DMS79 treated with DMSO at 0.1 percent for 48 hours (cell line): ENCODE results near the gene GRIK4.

Source experiments
- DNase-seq: peaks from one replicate; lab custom pipeline; 2025; lab: John Stamatoyannopoulos, UW

GRIK4 gene

DNA sequence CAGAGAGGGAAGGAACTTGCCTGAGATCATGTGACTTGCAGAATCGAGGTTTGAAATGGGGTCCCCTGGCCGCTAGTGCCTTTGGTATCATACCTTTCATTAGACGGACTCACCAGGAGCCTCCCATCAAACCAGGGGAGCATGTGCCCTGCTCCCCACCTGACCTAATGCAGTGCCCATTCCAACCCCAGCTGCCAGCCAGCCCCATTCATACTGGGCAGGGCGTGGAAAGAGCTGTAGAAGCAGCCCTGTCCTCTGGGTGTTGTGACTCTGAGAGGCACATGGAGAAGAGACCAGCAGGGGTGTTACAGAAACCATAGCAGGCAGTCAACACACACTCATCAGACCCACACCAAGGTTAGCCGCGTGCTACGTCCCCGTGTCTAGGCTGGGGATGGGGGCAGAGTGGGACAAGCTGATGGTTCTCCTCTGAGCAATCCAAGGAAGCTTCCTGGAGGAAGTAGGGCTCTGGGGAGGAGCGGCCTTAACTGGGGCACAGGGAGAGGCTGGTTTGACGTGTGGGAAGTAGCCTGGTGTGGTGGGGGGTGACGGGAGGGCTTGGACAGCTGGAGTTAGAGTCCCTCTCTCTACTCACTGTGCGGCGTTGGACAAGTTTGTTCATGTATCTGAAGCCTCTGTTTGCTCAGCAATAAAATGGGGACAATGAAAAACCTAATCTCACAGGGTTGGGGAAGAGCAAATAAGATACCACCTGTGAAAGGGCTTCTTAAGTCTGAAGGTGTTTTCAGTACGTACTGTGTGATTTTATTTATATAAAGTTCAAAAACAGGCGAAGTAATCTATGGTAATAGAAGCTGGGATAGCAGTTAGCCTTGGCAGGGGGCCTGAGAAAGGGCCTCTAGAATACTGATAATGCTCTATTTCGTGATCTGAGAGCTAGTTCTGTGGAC is 14.0 kb downstream of the GRIK4 start:
- DNase-seq: no peak

DNA sequence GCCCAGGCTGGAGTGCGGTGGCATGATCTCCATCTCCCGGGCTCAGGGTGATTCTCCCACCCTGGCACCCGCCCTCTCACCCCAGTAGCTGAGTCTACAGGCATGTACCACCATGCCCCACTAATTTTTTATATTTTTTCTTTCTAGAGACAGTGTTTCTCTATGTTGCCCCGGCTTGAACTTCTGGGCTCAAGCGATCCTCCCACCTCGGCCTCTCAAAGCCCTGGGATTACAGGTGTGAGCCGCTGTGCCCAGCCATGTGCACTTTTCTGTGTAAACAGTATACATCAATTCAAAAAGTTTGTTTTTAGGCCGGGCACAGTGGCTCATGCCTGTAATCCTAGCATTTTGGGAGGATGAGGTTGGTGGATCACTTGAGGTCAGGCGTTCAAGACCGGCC is 14.7 kb downstream of the GRIK4 start:
- DNase-seq: no peak

DNA sequence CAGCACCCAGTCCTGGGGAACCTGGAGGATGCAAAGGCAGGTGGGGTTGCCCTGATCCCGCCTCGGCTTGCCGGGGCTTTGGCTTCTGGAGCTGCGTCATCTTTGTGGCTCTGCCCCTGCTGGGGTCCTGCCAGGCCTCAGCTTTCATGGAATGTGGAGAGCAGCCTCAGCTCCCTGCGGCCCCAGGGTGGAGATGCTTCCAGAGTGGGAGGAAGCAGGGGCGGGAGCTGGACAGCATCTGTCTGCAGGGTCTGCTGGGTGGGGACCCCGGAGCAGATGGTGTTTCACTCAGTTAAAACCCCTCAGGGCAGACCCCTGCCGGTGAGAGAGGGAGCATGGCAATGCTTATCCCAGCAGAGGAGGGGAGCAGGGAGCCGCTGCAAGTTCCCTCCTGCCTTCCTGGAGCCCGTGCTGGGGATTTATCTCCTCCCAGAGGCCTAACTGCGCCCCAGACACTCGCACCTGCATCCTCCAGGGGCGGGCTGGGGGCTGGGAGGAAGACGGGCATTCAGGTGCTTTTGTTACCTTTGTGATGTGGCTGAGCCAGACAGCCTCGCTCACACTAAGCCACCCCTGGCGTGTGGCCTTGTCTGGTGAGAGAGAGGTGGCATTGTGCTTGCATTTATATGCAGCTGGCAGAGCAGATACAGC is 15.7 kb downstream of the GRIK4 start:
- no peak for DNase-seq

DNA sequence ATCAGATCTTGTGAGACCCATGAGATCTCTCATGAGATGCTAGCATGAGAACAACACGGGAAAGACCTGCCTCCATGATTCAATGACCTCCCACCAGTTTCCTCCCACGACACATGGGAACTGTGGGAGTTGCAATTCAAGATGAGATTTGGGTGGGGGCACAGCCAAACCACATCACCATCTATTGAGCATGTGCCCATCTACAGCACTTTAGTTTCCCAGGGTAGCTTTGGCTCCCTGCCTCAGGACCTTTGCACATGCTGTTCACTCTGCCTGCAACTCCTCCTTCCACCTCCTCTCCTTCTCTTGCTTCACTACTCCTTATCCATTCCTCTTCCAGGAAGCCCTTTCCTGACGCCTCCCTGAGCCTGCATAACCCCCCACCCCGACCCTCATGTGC is 17.2 kb downstream of the GRIK4 start:
- DNase-seq: no peak

DNA sequence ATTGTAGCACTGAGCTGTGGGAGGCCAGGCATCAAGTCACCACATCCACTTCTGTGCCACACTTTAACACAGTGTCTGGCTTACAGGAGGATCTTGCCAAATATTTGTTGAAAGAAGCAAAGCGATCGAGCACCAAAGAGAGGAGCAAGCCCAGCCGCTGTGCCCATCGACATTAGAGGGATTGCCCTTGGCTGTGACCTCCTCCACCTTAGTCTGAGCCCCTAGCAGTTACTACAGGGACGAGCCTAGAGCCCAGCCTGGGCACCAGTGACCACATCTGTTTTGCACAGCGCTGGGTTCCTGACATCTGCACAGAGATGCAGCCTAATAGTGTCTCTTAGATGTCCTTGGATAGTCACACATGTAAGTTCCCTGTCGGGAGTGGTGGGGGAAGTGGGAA is 17.7 kb downstream of the GRIK4 start:
- no peak for DNase-seq

DNA sequence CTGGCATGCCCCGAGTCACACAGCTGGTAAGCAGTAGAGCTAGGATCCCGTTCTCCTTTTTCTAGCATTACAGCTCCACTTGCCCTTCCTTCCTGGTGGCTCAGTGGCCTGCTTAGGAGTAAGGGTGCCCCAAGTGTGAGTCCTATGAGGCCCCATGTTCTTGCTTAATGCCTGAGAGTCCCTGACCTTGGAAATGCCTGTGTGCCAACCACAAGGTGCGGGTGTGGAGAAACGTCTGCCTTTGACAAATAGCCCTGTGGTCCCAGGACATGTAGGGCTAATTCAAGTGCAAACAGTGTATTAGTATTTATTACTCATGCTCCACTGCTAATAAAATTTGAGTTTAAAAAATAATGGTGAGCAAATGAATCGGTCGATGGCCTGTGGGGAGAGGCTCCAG is 18.4 kb downstream of the GRIK4 start:
- no peak for DNase-seq

DNA sequence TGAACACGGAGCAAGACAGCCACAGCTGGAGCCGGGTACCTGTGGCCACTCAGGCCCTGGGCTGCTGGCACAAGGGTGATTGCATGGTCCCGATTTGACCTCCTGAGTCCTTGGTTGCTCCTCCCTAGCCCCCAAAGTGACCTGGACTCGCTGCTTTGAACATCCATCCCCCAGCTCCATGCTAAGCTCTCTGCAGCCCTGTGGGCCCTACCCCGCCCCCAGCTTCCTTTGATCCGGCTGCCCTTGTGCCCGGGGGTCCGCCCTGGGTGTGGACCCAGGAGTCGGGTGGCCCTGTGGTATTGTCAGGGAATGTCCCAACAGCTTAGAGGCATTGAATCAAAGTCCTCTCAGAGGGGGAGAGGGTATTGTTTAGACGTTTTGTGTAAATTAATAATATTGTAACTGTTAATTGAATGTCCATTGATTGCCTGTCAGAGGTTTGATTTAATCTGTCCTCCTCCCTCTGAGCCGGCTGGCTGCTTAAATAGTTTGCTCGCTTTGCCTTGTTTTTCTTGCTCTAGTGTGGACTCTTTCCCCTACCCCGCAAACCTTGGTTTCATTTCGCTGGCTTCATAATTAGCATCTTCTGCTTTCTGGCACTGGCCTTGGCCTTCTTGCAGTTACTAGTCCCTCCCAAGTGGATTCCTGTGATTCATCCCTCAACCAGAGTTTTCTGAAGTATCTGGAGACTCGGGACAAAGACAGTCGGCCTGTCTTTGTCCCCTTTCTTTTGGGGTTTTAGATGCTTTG is 20.7 kb downstream of the GRIK4 start:
- DNase-seq: no peak

DNA sequence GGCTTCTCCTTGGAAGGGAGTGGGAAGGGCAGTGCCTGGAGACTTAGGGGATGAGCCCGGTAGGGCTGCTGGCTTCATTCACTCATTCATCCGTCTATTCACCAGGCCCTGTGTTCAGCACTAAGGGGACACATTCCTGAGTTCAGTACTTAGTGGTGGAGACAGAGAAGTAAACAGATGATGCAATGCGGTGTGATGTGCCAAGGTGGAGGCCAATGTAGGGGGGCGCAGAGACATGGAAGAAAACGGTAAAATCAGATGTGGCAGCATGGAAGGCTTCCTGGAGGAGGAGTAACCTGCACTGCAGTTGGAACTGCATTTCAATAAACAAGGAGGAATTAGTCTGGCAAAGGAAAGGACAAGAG is 21.3 kb downstream of the GRIK4 start:
- no peak for DNase-seq

DNA sequence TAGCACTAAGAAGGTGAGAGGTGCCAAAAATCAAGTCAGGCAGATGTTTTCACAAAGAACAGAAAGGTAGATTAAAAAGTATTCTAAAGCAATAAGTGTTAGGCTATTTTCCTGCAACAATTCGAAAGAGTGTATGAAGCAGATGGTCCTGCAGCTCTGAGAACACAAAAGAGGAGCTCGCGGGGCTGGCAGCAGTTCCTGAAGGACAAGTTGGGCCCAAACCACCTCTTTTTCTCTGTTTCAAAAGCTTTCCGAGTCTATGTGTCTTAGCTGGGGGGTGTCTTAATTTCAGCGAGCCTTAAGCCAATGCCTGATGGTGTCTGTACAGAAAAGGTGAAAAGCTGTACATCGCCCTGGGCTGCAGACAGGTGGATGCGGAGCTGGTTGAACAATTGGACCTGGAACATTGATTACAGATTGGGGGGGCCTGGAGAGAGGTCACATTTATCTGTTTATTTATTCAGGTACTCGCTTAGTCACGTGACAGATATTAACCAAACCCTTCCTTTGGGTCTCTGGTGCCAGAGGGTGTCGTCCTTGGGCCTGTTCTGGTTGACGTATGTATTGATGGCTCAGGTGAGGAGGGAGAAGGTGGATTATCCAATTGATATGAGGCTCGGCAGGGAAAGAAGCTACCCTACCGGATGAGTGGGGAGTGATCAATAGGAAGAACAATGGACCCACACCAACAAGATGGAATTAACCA is 24.7 kb downstream of the GRIK4 start:
- no peak for DNase-seq

DNA sequence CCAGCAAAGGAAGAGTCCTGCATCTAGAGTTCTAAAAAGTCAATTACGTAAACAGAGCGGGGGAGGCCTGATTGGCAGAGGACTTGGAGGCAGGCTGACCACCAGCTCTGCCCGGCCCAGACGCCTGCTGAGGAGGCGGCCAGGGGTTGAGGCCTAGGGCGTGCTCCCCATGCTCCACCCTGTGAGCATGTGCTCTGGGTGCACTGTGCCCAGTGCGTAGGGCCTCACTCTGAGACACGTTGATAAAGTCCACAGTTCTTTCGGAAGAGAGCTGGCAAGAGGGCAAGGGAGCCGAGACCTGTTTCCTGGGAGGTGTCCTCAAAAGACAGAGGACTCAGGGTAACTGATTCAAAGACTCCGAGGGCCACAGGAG is 25.2 kb downstream of the GRIK4 start:
- no peak for DNase-seq

DNA sequence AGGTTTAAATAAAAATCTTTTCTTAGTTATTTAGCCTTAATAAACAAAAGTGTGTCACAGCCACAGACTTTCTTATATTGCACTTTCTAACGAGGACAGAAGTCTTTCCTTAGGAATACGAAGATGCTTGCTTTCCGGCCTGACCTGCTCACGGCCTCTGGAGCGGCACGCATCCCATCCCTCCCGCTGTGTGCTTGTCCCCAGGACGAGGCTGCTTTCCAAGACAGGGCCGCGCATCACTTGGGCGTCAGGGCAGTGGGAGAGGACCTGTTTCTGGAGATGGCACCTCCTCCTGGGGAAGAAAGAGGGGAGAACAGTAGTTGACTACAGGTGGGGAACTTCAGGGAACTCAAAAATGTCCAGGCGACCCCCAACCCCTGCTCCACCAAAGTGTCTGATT is 26.4 kb downstream of the GRIK4 start:
- DNase-seq: no peak

DNA sequence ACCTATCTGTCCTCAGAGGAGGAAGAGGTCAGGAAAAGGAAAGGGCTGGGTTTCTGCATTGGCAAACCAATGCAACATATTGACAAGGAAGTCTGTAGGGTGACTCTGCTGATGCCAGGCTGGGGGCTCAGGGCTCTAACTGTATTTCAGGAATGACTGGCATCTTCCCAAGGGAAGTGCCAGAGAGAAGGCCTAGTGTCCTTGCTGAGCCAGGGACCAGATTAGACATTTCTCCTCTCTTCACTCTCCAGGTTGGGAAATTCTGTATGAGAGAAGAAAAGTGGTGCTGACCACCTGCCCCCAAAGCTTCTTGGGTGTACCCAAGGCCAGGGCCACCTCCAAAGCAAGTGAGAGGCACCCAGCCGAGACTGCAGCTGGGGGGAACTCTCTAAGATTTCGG is 27.2 kb downstream of the GRIK4 start:
- no peak for DNase-seq

DNA sequence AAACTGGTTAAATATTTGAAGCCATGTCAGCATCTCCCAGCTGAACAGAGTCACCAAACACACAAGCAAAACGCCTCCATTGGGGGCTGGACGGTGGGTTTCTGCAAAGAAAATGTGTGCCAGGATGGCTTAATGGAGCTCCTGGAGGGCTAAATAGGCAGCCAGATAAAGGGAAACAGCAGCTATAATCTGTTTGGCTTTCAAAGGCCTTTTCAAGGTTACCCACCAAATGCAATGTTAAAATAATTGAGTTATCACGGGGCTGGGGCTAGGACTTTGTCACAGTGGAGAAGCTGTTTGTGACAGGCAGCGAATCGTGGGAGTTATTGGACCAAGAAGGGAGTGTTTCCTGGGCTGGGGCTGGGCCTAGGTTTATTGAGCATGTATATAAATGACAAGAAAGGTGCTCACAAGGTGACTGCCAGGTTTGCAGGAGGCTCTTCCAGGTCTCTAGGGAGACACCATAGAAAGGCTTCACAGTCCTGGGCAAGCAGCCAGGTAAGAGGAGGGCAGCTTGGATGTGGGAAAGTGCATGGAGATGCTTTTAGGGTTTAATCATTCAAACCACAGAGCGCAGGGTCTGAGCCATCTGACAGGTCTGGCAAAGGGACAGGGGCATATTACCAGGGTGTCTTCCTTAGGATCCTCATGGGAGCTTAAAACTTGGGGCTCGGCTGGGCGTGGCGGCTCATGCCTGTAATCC is 28.3 kb downstream of the GRIK4 start:
- peak; percentile 75 for DNase-seq

DNA sequence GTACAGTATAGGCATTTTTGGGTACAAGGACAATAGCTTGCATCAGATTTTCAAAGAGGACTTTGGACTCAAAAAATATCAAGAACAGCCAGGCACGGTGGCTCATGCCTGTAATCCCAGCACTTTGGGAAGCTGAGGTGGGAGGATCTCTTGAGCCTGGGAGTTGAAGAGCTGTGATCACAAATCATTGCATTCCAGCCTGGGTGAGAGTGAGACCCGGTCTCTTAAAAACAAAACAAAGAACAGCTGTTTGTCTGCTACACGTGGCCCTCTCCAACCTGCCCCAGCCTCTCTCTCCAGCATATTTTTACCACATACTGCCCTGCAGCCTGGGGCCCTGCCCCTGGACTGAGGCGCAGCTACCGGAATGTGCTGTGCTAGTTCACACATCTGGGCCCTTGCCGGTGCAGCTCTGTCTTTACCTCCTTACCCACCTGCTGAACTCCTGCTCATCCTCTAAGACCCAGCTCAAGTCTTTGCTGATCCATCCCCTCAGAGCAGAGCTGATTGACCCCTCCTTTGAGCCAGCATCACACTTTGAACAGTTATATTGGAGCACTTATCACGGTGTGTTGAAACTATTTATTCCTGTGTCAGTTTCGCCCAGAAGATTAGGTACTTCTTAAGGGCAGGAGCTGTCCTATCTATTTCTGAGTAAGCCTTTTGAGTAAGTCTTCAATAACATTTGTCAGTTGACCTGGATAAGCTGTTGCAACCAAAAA is 29.4 kb downstream of the GRIK4 start:
- DNase-seq: no peak

DNA sequence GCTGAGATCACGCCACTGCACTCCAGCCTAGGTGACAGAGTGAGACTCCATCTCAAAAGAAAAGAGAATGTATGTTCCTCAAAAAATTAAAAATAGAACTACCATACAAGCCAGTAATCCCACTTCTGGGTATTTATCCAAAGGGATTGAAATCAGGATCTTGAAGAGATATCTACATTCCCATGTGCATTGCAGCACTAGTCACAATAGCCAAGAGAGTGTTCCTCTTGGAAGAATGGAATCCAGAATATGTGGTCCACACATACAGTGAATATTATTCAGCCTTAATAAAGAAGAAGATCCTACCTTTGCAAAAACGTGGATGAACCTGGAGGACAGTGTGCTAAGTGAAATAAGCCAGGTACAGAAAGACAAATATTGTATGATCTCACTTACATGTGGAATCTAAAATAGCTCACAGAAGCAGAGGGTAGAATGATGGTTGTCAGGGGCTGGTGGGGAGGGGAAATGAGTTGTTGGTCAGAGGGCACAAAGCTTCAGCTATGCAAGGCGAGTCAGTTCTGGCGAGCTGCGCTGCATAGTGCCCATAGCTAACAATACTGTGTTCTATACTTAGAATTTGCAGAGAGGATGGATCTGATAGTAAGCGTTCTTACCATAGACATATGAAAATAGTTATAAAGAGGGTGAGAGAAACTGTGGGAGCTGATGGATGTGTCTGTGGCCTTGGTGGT is 32.1 kb downstream of the GRIK4 start:
- DNase-seq: no peak

DNA sequence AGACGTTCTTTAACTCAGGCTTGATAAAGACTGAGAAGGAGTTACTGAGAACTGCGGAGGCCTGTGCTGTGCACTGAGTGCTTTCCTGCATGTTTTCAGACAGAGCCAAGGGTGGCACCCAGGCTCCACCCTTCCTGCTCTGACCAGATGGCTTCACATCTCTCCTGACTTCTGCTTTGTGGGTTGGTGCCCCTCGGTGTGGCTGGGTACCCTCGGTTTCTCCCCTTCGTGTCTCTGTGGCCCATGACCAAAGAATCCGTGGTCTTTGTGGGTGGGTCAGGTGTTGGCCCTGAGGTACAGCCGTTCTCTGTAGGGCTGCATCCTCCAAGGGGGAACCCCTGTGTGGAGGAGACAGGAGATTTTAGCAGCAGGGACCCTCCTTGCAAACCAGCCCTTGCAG is 34.3 kb downstream of the GRIK4 start:
- DNase-seq: no peak

DNA sequence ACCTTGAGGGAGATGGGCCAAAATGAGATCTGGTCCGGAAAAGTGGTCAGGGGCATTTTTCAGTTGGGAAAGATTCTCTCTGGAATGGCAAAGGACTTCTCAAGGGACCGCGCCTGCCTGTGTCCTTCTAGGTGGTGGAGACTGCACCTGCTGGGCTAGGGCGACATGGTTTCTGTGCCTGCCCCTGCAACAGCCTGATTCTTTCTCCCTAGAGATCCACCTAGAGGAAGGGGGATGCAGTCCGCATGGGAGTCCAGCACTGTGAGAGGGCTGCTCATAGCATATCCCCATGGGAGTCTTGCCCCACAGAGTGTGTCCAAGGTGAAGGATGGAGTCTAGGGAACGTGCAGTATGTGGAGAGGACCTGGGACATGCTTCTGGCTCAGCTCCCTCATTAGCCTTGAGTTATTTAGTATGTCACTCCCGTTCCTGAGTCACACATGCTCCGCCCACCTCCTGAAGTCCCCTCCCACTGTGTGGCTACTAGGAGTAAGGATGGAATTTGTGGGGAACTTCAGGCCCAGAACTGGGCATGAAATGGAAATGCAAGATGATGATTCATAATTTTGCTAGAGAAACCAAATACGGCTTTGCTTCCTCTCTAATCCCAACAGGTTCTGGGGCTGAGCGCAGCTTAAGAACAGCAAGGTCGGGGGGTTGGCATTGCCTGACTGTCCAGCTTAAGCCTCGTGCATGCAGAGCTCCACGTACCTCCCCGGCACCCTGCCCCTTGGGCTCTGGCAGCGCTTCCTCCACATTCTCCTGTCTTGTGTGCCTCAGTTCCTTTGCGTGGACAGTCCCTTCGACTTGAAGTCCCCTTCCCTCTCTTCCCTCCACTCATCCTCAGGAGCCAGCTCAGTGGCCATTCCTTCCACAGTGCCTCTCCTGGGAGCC is 35.0 kb downstream of the GRIK4 start:
- no peak for DNase-seq

DNA sequence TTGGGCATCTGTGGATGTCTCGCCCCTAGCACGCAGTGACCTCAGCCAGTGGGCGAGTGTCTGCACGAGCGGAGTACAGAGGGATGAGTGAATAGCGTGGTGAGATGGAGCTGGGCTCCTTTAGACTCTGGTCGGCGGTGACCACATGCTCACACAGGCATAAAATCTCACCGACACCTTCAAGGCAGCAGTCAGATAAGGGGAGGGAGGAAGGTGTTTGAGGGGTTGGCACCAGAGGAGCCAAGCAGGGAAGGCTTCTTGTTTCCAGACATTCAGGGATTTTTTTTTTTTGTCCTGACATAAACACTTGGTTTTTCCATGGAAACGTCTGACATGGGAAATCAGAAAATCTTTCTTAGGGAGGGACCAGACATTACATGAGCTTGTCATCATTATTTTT is 35.8 kb downstream of the GRIK4 start:
- no peak for DNase-seq
